Activated CD4-positive, alpha-beta T cell treated with anti-CD3 and anti-CD28 coated beads, Interleukin-2, Interleukin-6, amounts not matched to agents 100 ng/mL and 50 ng/mL, durations not matched to agents 16 hours and 8 hours (primary cell): ENCODE results near the gene RUVBL2.
A peak's percentile ranks its signal among the peaks of the same experiment; 100 is the strongest.
"Not testable (repeated sequence)": the region's sequence is repeated elsewhere in the genome, so short reads cannot be mapped to it uniquely, and the experiment has no call there.

Source experiments
- DNase-seq: peaks from one replicate; pipeline ENCODE4 v3.0.0-alpha.2; 2020

Gene RUVBL2

GRCh38 chr19:49018388-49019241 is 24.9 kb downstream of the RUVBL2 start:
- peak; percentile 35 for DNase-seq

- peak; percentile 72 for DNase-seq
Observed at GRCh38 chr19:49019242-49019932, 25.7 kb downstream of the RUVBL2 start.

GRCh38 chr19:49020342-49020741 is 26.7 kb downstream of the RUVBL2 start:
- DNase-seq: no peak

- DNase-seq: peak; percentile 44
Observed at GRCh38 chr19:49020931-49021895, 27.5 kb downstream of the RUVBL2 start.

GRCh38 chr19:49022116-49022515 is 28.4 kb downstream of the RUVBL2 start:
- DNase-seq: no peak

GRCh38 chr19:49024233-49024632 is 30.5 kb downstream of the RUVBL2 start, which contains the start of gene CGB3:
Gene CGB3 (minus strand): TSS chr19:49024333. CDS start chr19:49023971, 362 bp downstream.
- DNase-seq: not testable (repeated sequence)

GRCh38 chr19:49025088-49025487 is 31.4 kb downstream of the RUVBL2 start:
- DNase-seq: not testable (repeated sequence)

GRCh38 chr19:49025599-49025998 is 31.9 kb downstream of the RUVBL2 start:
- not testable (repeated sequence) for DNase-seq

- DNase-seq: not testable (repeated sequence)
Observed at GRCh38 chr19:49028686-49029085, 35.0 kb downstream of the RUVBL2 start.

GRCh38 chr19:49029749-49030148 is 36.1 kb downstream of the RUVBL2 start:
- DNase-seq: not testable (repeated sequence)

- DNase-seq: not testable (repeated sequence)
Observed at GRCh38 chr19:49030323-49030722, 36.6 kb downstream of the RUVBL2 start.

GRCh38 chr19:49031642-49032301 is 38.1 kb downstream of the RUVBL2 start, which contains the start of gene CGB2:
Gene CGB2 (plus strand): TSS chr19:49031890. CDS start chr19:49032096, 206 bp downstream.
- DNase-seq: peak; percentile 94

GRCh38 chr19:49036815-49037214 is 43.1 kb downstream of the RUVBL2 start, which contains the start of gene CGB1:
Gene CGB1 (minus strand): TSS chr19:49036895. CDS start chr19:49036711, 184 bp downstream.
- peak; percentile 80 for DNase-seq

- DNase-seq: not testable (repeated sequence)
Observed at GRCh38 chr19:49038111-49038510, 44.4 kb downstream of the RUVBL2 start.

GRCh38 chr19:49038557-49039276 is 45.0 kb downstream of the RUVBL2 start:
- not testable (repeated sequence) for DNase-seq

GRCh38 chr19:49039736-49040135 is 46.0 kb downstream of the RUVBL2 start:
- not testable (repeated sequence) for DNase-seq

- no peak for DNase-seq
Observed at GRCh38 chr19:49042177-49042576, 48.5 kb downstream of the RUVBL2 start.

GRCh38 chr19:49042666-49043065 is 49.0 kb downstream of the RUVBL2 start:
- not testable (repeated sequence) for DNase-seq

GRCh38 chr19:49043548-49043947 is 49.9 kb downstream of the RUVBL2 start, which contains the start of gene CGB5:
Gene CGB5 (plus strand): TSS chr19:49043848. CDS start chr19:49044210, 362 bp downstream.
- not testable (repeated sequence) for DNase-seq

- DNase-seq: not testable (repeated sequence)
Observed at GRCh38 chr19:49049011-49049410, 55.3 kb downstream of the RUVBL2 start, which contains the start of gene CGB8. Gene CGB8 (minus strand): TSS chr19:49049111. CDS start chr19:49048739, 372 bp downstream.

GRCh38 chr19:49049834-49050233 is 56.1 kb downstream of the RUVBL2 start:
- not testable (repeated sequence) for DNase-seq
